Measurements from ENCODE around the gene SMCHD1. TPM values are rescaled to one million over a fixed set of nuclear protein-coding genes. Genes with fewer than 3 reads are reported as not detected.

Gene SMCHD1
- total and polyA plus RNA-seq, 10 of the 15 experiments (the other 5 are each of a cell fraction or from before 2014, with no cell fraction given): 6.0 to 110 (median 48.0) TPM

DNA sequence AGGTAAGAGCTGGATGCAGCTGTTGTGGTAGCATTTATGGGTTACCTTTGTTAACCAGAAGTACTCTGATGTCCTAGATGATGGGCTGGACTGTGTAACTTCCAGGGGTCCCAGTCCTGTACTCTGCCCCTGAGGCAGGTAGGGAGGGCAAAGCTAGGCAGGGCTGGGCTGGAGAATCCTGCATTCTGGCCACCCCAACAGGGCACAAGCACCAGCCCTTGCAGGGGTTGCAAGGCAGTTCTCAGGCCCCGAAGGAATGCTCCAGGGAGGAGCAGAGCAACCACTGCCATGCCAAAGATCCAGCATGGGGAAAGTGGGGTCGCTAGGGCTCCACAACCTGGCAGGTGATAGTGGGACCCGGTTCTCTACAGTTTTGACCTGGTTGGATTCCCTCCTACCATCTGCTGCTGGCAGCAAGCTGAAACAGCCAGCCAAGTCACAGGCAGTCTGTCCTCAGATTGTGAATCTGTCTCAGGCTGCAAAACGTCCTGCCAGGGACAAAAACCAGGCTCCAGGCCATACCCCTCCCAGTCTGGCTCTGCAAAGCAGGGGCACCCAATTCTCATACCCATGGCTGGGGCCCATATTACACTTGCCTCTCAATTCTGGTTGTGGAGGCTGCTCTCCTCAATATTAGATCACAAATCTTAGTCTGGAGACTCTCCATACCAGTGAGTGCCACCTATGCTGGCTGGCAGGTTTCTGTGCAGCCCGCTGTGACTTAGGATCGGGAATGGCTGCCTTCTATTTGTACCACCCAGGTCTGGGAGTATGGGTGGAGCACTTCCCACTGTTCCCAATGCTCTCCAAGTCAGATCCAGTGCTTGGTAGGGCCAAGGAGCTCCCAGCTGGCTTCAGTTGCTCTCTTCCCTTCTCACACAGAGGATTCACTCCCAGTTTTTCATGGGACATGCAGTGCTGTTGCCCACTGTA is 61.1 kb downstream of the SMCHD1 start:
- H3K27me3 ChIP-seq (replicated peaks in 1 of 2; ENCODE audit: control insufficient read depth in 2 of 2, insufficient read depth in 2 of 2, low read length in 1 of 2): no peaks in the 10 kb centered on the region
- peaks cover 21 to 30% of the 10 kb centered on the region in 2 experiments for H3K36me3 ChIP-seq (ENCODE audit: control insufficient read depth in 2 of 2, insufficient read depth in 2 of 2, low read length in 1 of 2)
- no peaks in the 10 kb centered on the region for H3K9me3 ChIP-seq (replicated peaks; ENCODE audit: control insufficient read depth, insufficient read depth, low read length)
- H2AFZ ChIP-seq (ENCODE audit: control insufficient read depth, low read depth, low read length): no peak overlapping the region
- ATAC-seq (no peak), FAIRE-seq (no peak), DNase-seq (ENCODE audit: low read depth, low spot score) (no peak)
- ChIA-PET SMC1A (ENCODE audit: uncharacterized antibody, unreplicated experiment) (interaction anchor here (0.5 to 4.0 kb wide), 4 partner anchors 12 to 63 kb away, joined by 3 to 17 read pairs (median 3); no protein-coding TSS in a partner anchor), POLR2A (no interaction called here), RAD21 (ENCODE audit: unreplicated experiment) (no interaction called here), CTCF (no interaction called here)
- H3K79me2 ChIP-seq (ENCODE audit: control insufficient read depth, insufficient read depth, low read length): peaks cover 3% of the 10 kb centered on the region; the same call in 1 of the 2 replicates
- no peak overlapping the region for H3K27ac ChIP-seq (ENCODE audit: control insufficient read depth, insufficient read depth)
- H3K4me3 ChIP-seq: no peak overlapping the region
- no peak overlapping the region for H3K9ac ChIP-seq (ENCODE audit: control insufficient read depth, insufficient read depth, low read length)
- intact Hi-C loops (cut with micrococcal nuclease; ENCODE audit: unreplicated experiment) (no loop called here), in situ Hi-C loops (cut with MboI) (no loop called here)
- WGBS (ENCODE audit: insufficient coverage, insufficient replicate concordance, low lambda C conversion rate, missing lambda C conversion rate): 74% methylated on average over 6 of the region's 6 CpGs
- no peak for TF ChIP-seq KAT2A (conservative IDR thresholded peaks at IDR 0.05; ENCODE audit: control insufficient read depth, low read depth, low read length)
- no TSS peak for BruUV-seq (replicated peaks)
- no peak overlapping the region for H3K4me2 ChIP-seq (ENCODE audit: control insufficient read depth, insufficient read depth)
- no peaks in the 10 kb centered on the region for H3K4me1 ChIP-seq (ENCODE audit: control insufficient read depth, insufficient read depth, low read length)
- H4K20me1 ChIP-seq (ENCODE audit: control insufficient read depth, insufficient read depth): no peaks in the 10 kb centered on the region

GRCh38 chr18:2717407-2717806 is 61.9 kb downstream of the SMCHD1 start:
- Histone ChIP-seq H3K36me3 (ENCODE audit: control insufficient read depth in 2 of 2, insufficient read depth in 2 of 2, low read length in 1 of 2) (peaks cover 21 to 27% of the 10 kb centered on the region in 2 experiments), H3K27ac (ENCODE audit: control insufficient read depth, insufficient read depth) (no peak overlapping the region), H4K20me1 (ENCODE audit: control insufficient read depth, insufficient read depth) (no peaks in the 10 kb centered on the region), H3K9me3 (replicated peaks; ENCODE audit: control insufficient read depth, insufficient read depth, low read length) (no peaks in the 10 kb centered on the region), H3K27me3 (replicated peaks in 1 of 2; ENCODE audit: control insufficient read depth in 2 of 2, insufficient read depth in 2 of 2, low read length in 1 of 2) (no peaks in the 10 kb centered on the region), H2AFZ (ENCODE audit: control insufficient read depth, low read depth, low read length) (no peak overlapping the region), H3K4me3 (no peak overlapping the region), H3K9ac (ENCODE audit: control insufficient read depth, insufficient read depth, low read length) (no peak overlapping the region), H3K79me2 (ENCODE audit: control insufficient read depth, insufficient read depth, low read length) (peaks cover 3% of the 10 kb centered on the region; the same call in 1 of the 2 replicates), H3K4me1 (ENCODE audit: control insufficient read depth, insufficient read depth, low read length) (no peaks in the 10 kb centered on the region), H3K4me2 (ENCODE audit: control insufficient read depth, insufficient read depth) (no peak overlapping the region)
- no peak for FAIRE-seq
- ATAC-seq: no peak
- BruUV-seq (replicated peaks): no TSS peak
- ChIA-PET CTCF (no interaction called here), RAD21 (ENCODE audit: unreplicated experiment) (no interaction called here), SMC1A (ENCODE audit: uncharacterized antibody, unreplicated experiment) (interaction anchor here (0.5 to 1.7 kb wide), 2 partner anchors 19 to 62 kb away, joined by 3 read pairs; no protein-coding TSS in a partner anchor), POLR2A (no interaction called here)
- intact Hi-C loops (cut with micrococcal nuclease; ENCODE audit: unreplicated experiment): no loop called here
- no peak for DNase-seq (ENCODE audit: low read depth, low spot score)
- in situ Hi-C loops (cut with MboI): no loop called here
- 96% methylated on average over 5 of the region's 5 CpGs for WGBS (ENCODE audit: insufficient coverage, insufficient replicate concordance, low lambda C conversion rate, missing lambda C conversion rate)
- TF ChIP-seq KAT2A (conservative IDR thresholded peaks at IDR 0.05; ENCODE audit: control insufficient read depth, low read depth, low read length) (no peak), BCLAF1 (IDR thresholded peaks at IDR 0.05) (no peak), RBBP5 (conservative IDR thresholded peaks at IDR 0.05) (no peak), JUND (IDR thresholded peaks at IDR 0.05; ENCODE audit: low read depth, low read length) (no peak), RELA (IDR thresholded peaks at IDR 0.05; ENCODE audit: borderline replicate concordance, partially characterized antibody) (no peak), E2F8 (IDR thresholded peaks at IDR 0.05; ENCODE audit: low read depth, partially characterized antibody) (no peak), ETV6 (conservative IDR thresholded peaks at IDR 0.05 in 1 of 2, IDR thresholded peaks at IDR 0.05 in 1 of 2; ENCODE audit: borderline replicate concordance in 1 of 2, low read depth in 1 of 2) (no peak), NR2F1 (conservative IDR thresholded peaks at IDR 0.05) (no peak)
